ENCODE measurements around the gene POMT1. TPM values are rescaled to one million over a fixed set of nuclear protein-coding genes. Genes with fewer than 3 reads are reported as not detected.

The POMT1 gene
- total RNA-seq, 4 donors from 2014 or later: 14.6 to 27.8 (median 18.4) TPM

- intact Hi-C loops (cut with DNase I): loop anchor here (10.0 kb wide), 1 partner anchor 105 kb away; no protein-coding TSS in a partner anchor
These were observed 22.5 kb upstream of the POMT1 start for GRCh38 chr9:131480258-131480657.

GRCh38 chr9:131481441-131482342 lies 21.0 kb upstream of the POMT1 start:
- peak overlapping the region in 3 of 4 donors; percentile 24 to 48 (median 46) for H3K27ac ChIP-seq
- peaks cover 0 to 52% (median 27%) of the 10 kb centered on the region in 3 donors for H3K4me1 ChIP-seq
- no peaks in the 10 kb centered on the region for H3K9me3 ChIP-seq
- intact Hi-C loops (cut with DNase I): loop anchor here (10.0 kb wide), 1 partner anchor 107 kb away; no protein-coding TSS in a partner anchor
- no peak overlapping the region for H3K4me3 ChIP-seq
- H3K27me3 ChIP-seq: no peaks in the 10 kb centered on the region
- peaks cover 68 to 100% (median 75%) of the 10 kb centered on the region in 3 donors for H3K36me3 ChIP-seq
- DNase-seq: no peak
- WGBS, 2 donors: 62 to 65% methylated on average over 10 of the region's 19 CpGs
- no peak for TF ChIP-seq POLR2A (IDR thresholded peaks at IDR 0.05)
- TF ChIP-seq CTCF (IDR thresholded peaks at IDR 0.05): no peak

More at GRCh38 chr9:131480258-131480657, 22.5 kb upstream of the POMT1 start:
- Histone ChIP-seq H3K4me3 (no peak overlapping the region), H3K36me3 (peaks cover 71 to 100% (median 76%) of the 10 kb centered on the region in 3 donors), H3K27ac (no peak overlapping the region), H3K9me3 (no peaks in the 10 kb centered on the region), H3K27me3 (no peaks in the 10 kb centered on the region), H3K4me1 (peaks cover 0 to 50% (median 27%) of the 10 kb centered on the region in 3 donors)
- no peak for DNase-seq
- TF ChIP-seq CTCF (IDR thresholded peaks at IDR 0.05): no peak
- no peak for TF ChIP-seq POLR2A (IDR thresholded peaks at IDR 0.05)
- 63 to 79% methylated on average over 1 of the region's 1 CpG for WGBS, 2 donors

DNA sequence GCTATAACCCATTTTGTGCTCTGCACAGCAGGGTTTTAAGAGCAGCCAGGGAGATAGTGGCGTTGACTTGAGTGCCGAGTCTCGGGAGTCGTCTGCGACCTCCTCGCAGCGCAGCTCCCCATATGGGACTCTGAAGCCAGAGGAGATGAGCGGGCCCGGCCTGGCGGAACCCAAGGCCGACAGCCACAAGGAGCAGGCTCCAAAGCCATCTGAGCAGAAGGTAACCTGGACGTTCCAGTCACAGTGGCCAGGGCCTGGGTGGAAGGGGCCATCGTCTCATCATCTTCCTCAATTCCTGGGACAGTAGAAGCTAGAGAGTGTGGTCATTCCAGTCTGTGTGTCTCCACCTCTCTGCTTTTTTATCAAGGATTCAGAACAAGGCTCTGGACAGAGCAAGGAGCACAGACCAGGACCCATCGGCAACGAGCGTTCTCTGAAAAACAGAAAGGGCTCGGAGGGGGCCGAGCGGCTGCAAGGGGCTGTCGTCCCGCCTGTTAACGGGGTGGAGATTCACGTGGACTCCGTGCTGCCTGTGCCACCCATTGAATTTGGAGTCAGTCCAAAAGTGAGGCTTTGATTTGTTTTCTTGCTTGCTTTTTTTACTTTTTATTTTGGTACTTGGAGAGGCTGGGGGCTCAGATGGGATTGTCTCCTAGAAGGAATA lies 20.2 kb upstream of the POMT1 start:
- peaks cover 0 to 52% (median 27%) of the 10 kb centered on the region in 3 donors for H3K4me1 ChIP-seq
- no peak overlapping the region for H3K4me3 ChIP-seq
- no peak for DNase-seq
- H3K27ac ChIP-seq: peak overlapping the region in 2 of 4 donors; percentile 7 to 29
- intact Hi-C loops (cut with DNase I): loop anchor here (10.0 kb wide), 1 partner anchor 108 kb away; no protein-coding TSS in a partner anchor
- no peaks in the 10 kb centered on the region for H3K27me3 ChIP-seq
- peaks cover 67 to 100% (median 75%) of the 10 kb centered on the region in 3 donors for H3K36me3 ChIP-seq
- TF ChIP-seq CTCF (IDR thresholded peaks at IDR 0.05) (no peak), POLR2A (IDR thresholded peaks at IDR 0.05) (no peak)
- no peaks in the 10 kb centered on the region for H3K9me3 ChIP-seq
- 82 to 83% methylated on average over 15 to 17 of the region's 24 CpGs for WGBS, 2 donors

DNA sequence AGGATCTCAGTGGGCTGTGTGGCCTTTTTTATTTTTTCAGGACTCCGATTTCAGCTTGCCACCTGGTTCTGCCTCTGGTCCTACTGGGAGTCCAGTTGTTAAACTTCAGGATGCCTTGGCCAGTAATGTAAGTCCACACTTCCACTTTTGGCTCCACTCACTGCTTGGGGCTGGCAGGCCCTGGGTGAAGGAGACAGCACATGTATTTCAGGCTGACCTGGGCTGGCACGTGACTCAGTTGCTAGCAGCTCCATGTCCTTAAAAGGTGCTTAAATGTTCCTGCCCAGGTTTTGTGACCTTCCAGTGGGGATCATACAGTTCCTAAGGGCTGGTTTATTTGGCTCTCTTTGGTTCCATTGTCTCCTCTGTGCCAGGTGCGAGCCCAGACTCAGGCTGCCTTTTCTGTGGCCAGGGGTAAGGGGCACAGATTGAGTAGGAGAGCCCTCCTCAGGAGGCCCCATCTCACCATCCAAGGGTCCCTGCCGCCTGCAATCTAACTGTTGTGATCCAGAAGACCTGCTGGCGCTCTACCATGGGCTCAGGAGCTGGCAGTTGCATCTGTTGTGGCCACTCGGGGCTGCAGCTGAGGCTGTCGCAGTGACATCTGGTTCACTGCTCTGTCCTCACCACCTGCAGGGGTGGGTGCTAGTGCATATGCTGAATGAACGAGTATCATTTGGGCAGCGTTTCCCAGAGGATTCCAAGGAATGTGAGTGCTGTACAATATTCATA lies 19.2 kb upstream of the POMT1 start:
- WGBS, 2 donors: 70 to 82% methylated on average over 4 to 6 of the region's 9 CpGs
- intact Hi-C loops (cut with DNase I): loop anchor here (10.0 kb wide), 1 partner anchor 109 kb away; no protein-coding TSS in a partner anchor
- no peaks in the 10 kb centered on the region for H3K27me3 ChIP-seq
- H3K4me1 ChIP-seq: peaks cover 0 to 52% (median 27%) of the 10 kb centered on the region in 3 donors
- H3K36me3 ChIP-seq: peaks cover 72 to 100% (median 75%) of the 10 kb centered on the region in 3 donors
- no peak for TF ChIP-seq POLR2A (IDR thresholded peaks at IDR 0.05)
- no peak for TF ChIP-seq CTCF (IDR thresholded peaks at IDR 0.05)
- H3K4me3 ChIP-seq: no peak overlapping the region
- H3K9me3 ChIP-seq: no peaks in the 10 kb centered on the region
- DNase-seq: no peak
- H3K27ac ChIP-seq: peak overlapping the region in 3 of 4 donors; percentile 21 to 59 (median 29)
